GM12878 (cell line): ENCODE measurements around the gene TDP2.

Experiments
- CEBPB ChIP-seq, 2 experiments: fragments of 150-350 bp in 1 of 2; IDR thresholded peaks; 2 replicates each; pipeline ENCODE4 v1.6.1; 2012 to 2014; ENCODE audit warnings: low read depth in 2 of 2, low read length in 2 of 2, borderline replicate concordance in 1 of 2, inconsistent platforms in 1 of 2
- GABPA ChIP-seq: IDR thresholded peaks from 2 replicates; pipeline ENCODE4 v1.6.1; 2014; ENCODE audit warnings: antibody characterized with exemption, low read depth, mild to moderate bottlenecking, inconsistent platforms
- POLR2A ChIP-seq: IDR thresholded peaks from 2 replicates; pipeline ENCODE4 v1.6.1; 2011; ENCODE audit warnings: low read depth, mild to moderate bottlenecking, low read length
- WRNIP1 ChIP-seq: IDR thresholded peaks from 2 replicates; pipeline ENCODE4 v1.6.1; 2011; ENCODE audit warnings: low read depth, low read length, improper control_type of control experiment, borderline replicate concordance
- ZNF217 ChIP-seq: fragments of 450-650 bp; IDR thresholded peaks from 2 replicates; pipeline ENCODE4 v1.6.1; 2017; ENCODE audit warnings: antibody characterized with exemption, mild to moderate bottlenecking

GRCh38 chr6:24619661-24620060 is 47.0 kb downstream of the TDP2 start:
- TF ChIP-seq ZNF217 (no peak), POLR2A (no peak), CEBPB (IDR thresholded peaks at IDR 0.05; ENCODE audit: borderline replicate concordance in 1 of 2, low read depth in 2 of 2, low read length in 2 of 2) (no peak), WRNIP1 (no peak), GABPA (no peak)
